ENCODE measurements around the gene ABHD15. TPM values are rescaled to one million over a fixed set of nuclear protein-coding genes. Genes with fewer than 3 reads are reported as not detected.

Gene ABHD15
- total RNA-seq, 1 donor from 2014 or later: 11.6 TPM

DNA sequence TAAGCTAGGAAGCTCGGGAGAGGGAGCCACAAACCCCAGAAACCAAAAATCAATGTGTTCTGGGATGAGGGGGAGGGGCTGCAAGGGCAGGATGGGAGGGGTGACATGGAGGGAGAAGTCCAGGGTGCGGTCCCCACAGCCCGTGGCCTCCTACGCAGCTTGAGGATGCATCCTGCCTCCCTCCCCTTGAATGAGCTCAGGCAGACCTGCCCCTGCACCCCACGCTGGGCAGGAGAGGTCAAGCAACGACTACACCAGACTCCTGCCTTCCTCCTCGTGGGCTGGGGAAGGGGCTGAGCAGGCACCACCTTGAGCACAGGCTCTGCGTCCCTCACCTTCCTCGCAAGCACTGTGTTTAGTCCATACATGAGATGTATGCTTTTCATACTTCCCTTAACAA lies 30.0 kb upstream of the ABHD15 start:
- TF ChIP-seq, protein P1, sequence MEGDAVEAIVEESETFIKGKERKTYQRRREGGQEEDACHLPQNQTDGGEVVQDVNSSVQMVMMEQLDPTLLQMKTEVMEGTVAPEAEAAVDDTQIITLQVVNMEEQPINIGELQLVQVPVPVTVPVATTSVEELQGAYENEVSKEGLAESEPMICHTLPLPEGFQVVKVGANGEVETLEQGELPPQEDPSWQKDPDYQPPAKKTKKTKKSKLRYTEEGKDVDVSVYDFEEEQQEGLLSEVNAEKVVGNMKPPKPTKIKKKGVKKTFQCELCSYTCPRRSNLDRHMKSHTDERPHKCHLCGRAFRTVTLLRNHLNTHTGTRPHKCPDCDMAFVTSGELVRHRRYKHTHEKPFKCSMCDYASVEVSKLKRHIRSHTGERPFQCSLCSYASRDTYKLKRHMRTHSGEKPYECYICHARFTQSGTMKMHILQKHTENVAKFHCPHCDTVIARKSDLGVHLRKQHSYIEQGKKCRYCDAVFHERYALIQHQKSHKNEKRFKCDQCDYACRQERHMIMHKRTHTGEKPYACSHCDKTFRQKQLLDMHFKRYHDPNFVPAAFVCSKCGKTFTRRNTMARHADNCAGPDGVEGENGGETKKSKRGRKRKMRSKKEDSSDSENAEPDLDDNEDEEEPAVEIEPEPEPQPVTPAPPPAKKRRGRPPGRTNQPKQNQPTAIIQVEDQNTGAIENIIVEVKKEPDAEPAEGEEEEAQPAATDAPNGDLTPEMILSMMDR (conservative IDR thresholded peaks at IDR 0.05): no peak
- no peak for DNase-seq (ENCODE audit: extremely low spot score, unreplicated experiment)
- no peaks in the 10 kb centered on the region for H3K9me3 Mint-ChIP-seq
- H3K27me3 Mint-ChIP-seq: no peaks in the 10 kb centered on the region
- no peaks in the 10 kb centered on the region for H3K36me3 Mint-ChIP-seq
- H3K27ac Mint-ChIP-seq: peak overlapping the region; percentile 6
- H3K4me1 Mint-ChIP-seq (ENCODE audit: unreplicated experiment): peaks cover 40% of the 10 kb centered on the region
- peak overlapping the region; percentile 52 for H3K4me3 Mint-ChIP-seq

DNA sequence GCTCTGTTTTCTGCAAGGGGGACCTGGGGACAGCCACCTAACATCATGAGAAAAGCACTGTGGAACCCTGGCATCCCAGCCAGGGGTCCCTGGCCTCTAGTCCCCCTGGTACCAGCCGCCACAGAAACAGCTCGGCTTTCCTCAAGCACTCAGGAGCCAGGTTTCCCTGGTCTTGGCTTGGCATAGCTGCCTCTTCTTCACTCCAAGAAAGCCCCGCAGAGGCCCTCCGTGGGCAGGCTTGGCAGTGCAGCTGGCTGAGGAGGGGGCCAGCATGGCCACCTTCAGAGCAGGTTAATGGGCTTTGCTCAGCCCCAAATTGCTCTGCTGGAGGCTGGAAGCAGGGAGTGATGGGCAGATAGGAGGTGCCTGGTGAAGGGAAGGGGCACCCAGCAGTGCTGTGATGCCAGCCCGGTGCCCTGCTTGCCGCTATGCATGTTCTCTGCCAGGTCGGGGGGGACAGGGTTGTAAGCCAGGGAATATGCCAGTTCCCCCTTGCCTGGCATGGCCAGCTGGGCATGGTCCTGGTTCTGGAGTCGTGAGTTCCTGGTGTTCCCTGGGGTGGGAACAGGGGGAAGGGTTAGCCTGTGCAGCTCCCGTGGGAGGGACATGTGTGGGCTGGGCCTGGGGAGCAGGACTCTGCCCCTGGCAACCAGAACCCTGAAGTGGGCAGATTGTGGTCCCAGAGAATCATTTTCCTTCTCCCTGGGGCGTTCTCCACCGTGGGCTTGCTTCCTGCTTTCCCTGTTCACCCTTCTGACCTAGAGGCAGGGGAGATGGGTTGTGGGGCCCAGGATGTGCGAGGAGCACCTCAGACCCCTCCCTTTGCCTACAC lies 29.3 kb upstream of the ABHD15 start:
- Mint-ChIP-seq H3K36me3 (no peaks in the 10 kb centered on the region), H3K27me3 (no peaks in the 10 kb centered on the region), H3K9me3 (no peaks in the 10 kb centered on the region), H3K27ac (no peak overlapping the region), H3K4me3 (no peak overlapping the region), H3K4me1 (ENCODE audit: unreplicated experiment) (peaks cover 40% of the 10 kb centered on the region)
- TF ChIP-seq, protein P1 (conservative IDR thresholded peaks at IDR 0.05): no peak
- DNase-seq (ENCODE audit: extremely low spot score, unreplicated experiment): no peak

DNA sequence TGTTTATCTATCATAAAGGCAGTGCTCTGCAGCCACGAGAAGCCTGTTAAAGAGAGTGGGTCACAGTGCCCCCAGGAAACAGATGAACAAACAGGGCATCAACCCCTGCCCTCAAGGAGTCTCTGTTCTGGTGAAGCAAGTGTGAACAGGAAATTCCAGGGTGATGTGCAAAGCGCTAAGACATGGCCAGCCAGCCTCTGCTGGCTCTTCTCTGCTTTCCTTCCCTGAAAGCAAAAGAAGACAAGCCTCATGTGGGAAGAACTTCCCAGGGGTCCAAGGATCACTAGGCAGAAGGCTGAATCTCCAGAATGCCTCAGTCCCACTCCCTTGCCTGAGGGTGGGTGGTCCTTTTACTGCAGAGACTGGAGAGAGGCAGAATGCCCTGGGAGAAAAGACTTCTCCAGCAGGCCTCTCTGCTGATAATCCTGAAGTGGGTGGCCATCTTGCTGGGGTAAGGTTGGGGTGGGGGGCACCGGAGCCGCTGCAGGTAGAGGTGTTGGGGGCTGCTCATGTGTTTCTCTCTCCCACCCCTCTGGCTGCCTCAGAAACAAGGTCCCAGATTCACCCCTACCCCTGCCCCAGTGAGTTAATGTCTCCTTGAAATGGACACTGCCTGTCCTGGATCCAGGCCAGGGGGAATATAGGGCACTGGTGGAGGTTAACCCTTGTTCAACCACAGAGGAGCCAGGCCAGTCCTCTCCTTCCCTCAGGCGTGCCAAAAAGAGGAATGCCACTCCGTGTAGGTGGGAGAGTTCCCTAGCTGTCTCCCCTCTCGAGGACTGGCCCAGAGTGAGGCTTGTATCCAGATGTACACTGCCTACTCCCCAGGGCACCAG lies 28.5 kb upstream of the ABHD15 start:
- H3K9me3 Mint-ChIP-seq: no peaks in the 10 kb centered on the region
- H3K36me3 Mint-ChIP-seq: no peaks in the 10 kb centered on the region
- no peak overlapping the region for H3K27ac Mint-ChIP-seq
- DNase-seq (ENCODE audit: extremely low spot score, unreplicated experiment): no peak
- peak overlapping the region; percentile 87 for H3K4me3 Mint-ChIP-seq
- TF ChIP-seq, protein P1 (conservative IDR thresholded peaks at IDR 0.05): no peak
- H3K4me1 Mint-ChIP-seq (ENCODE audit: unreplicated experiment): peaks cover 47% of the 10 kb centered on the region
- H3K27me3 Mint-ChIP-seq: no peaks in the 10 kb centered on the region

DNA sequence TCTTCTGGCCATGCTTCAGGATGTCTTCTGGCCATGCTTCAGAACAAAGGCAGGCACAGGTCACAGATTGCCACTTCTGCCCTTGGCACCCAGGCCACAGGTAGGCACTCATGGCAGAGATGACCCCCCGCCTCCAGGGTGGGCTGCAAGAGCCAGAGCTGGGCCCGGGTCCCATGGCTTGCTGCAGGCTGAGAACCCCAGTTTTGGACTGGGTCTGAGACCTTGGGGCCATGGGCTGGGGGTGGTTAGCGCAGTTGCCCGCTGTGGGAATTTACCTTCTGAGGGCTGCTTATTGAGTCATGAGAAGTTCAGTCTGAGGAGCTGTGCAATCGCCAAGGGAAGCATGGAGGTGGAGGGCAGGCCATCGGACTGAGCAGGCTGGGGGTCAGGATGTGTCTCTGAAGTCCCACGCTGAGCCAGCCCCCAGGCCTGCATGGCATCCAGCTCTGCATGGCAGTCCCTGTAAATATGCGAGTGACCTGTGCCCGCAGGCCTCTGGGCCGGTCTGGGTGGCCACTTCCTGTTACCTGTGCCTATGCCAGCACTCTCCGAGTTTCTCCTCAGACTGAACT lies 27.8 kb upstream of the ABHD15 start:
- Mint-ChIP-seq H3K27me3 (no peaks in the 10 kb centered on the region), H3K4me3 (peak overlapping the region; percentile 87), H3K36me3 (no peaks in the 10 kb centered on the region), H3K9me3 (no peaks in the 10 kb centered on the region), H3K4me1 (ENCODE audit: unreplicated experiment) (peaks cover 47% of the 10 kb centered on the region), H3K27ac (peak overlapping the region; percentile 59)
- DNase-seq (ENCODE audit: extremely low spot score, unreplicated experiment): no peak
- TF ChIP-seq, protein P1 (conservative IDR thresholded peaks at IDR 0.05): no peak

DNA sequence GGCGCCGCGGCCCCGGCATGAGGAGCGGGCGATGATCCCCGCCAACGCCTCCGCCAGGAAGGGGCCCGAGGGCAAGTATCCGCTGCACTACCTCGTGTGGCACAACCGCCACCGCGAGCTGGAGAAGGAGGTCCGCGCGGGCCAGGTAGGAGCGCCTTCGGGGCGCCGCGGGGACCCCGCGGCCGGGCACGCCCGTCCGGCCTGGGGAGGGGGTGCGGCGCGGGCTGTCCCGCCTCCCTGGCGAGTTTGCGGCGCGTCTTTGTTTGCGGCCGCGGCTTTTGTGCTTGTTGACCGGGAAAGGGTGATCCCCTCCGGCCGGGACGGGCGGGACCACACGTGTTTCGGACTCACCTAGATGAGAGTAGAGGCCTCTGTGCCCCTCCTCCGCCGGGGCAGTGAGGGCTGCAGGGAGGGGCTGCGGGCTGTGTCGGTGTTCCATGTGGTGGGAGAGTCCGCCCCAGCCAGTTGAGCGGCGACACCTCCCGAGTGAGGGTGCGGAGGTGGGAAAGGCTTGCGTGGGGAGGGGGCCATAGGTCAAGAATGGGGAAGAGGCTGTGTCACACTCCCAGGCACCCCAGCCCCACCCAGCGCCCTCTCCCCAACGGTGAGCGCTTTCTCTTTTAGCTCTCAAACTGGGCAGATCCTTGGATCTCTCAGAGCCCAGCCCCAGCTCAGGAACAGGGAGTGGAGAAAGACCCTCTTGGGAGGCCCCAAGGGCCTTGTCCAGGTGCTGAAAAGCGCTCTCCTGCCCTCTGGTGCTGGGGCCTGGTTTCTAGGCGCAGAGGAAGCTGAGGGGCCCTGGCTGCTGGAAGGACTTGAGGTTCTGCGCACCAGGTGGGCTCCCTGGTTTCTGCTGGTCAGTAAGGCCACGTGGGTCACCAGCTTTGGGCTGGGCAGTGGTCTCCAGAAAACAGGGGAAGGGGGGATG lies 27.0 kb upstream of the ABHD15 start:
- no peaks in the 10 kb centered on the region for H3K36me3 Mint-ChIP-seq
- no peak for DNase-seq (ENCODE audit: extremely low spot score, unreplicated experiment)
- no peaks in the 10 kb centered on the region for H3K27me3 Mint-ChIP-seq
- peaks cover 40% of the 10 kb centered on the region for H3K4me1 Mint-ChIP-seq (ENCODE audit: unreplicated experiment)
- TF ChIP-seq, protein P1 (conservative IDR thresholded peaks at IDR 0.05): peak; percentile 36
- H3K4me3 Mint-ChIP-seq: peak overlapping the region; percentile 87
- H3K27ac Mint-ChIP-seq: peak overlapping the region; percentile 59
- H3K9me3 Mint-ChIP-seq: no peaks in the 10 kb centered on the region

Measured in type B pancreatic cell (in vitro differentiated cells).